GM23248 (cell line): ENCODE data around the gene OR10AG1. TPM values are rescaled to one million over a fixed set of nuclear protein-coding genes. Genes with fewer than 3 reads are reported as not detected.

Experiments used
- DNase-seq: peaks from one replicate; pipeline ENCODE4 v3.0.0-alpha.2; 2015
- H2AFZ ChIP-seq: fragments of 200-600 bp; sonication (generic); 2 replicates; pipeline ENCODE4 v1.6.1; 2016; ENCODE audit warnings: antibody characterized with exemption
- H3F3A ChIP-seq: fragments of 200-600 bp; sonication (generic); 2 replicates; pipeline ENCODE4 v1.6.1; 2016; ENCODE audit warnings: mild to moderate bottlenecking, antibody characterized with exemption, mixed run types; ENCODE audit not compliant: insufficient read depth
- H3K27ac ChIP-seq: fragments of 200-600 bp; sonication (generic); 2 replicates; pipeline ENCODE4 v1.5.1; 2016; ENCODE audit warnings: mild to moderate bottlenecking
- H3K27me3 ChIP-seq: fragments of 200-600 bp; sonication (generic); replicated peaks from 2 replicates; pipeline ENCODE4 v1.6.1; 2016; ENCODE audit warnings: mild to moderate bottlenecking; ENCODE audit not compliant: insufficient read depth
- H3K36me3 ChIP-seq: fragments of 200-600 bp; sonication (generic); 2 replicates; pipeline ENCODE4 v1.6.1; 2016; ENCODE audit warnings: low read depth, mild to moderate bottlenecking
- H3K4me1 ChIP-seq: fragments of 200-600 bp; sonication (generic); 2 replicates; pipeline ENCODE4 v1.6.1; 2016; ENCODE audit warnings: mild to moderate bottlenecking; ENCODE audit not compliant: insufficient read depth
- H3K4me2 ChIP-seq: fragments of 200-600 bp; sonication (generic); one replicate; pipeline ENCODE4 v1.6.1; 2016; ENCODE audit warnings: mild to moderate bottlenecking; ENCODE audit not compliant: unreplicated experiment
- H3K4me3 ChIP-seq: fragments of 200-600 bp; sonication (generic); 2 replicates; pipeline ENCODE4 v1.5.1; 2016; ENCODE audit warnings: mild to moderate bottlenecking
- H3K79me2 ChIP-seq: fragments of 200-600 bp; sonication (generic); 2 replicates; pipeline ENCODE4 v1.6.1; 2016; ENCODE audit warnings: mild to moderate bottlenecking; ENCODE audit not compliant: insufficient read depth
- H3K9ac ChIP-seq: fragments of 200-600 bp; sonication (generic); 2 replicates; pipeline ENCODE4 v1.6.1; 2016; ENCODE audit warnings: mild to moderate bottlenecking
- H3K9me2 ChIP-seq: fragments of 200-600 bp; sonication (generic); 2 replicates; pipeline ENCODE4 v1.6.1; 2016; ENCODE audit warnings: mixed run types, mild to moderate bottlenecking, moderate library complexity; ENCODE audit not compliant: insufficient read depth
- H3K9me3 ChIP-seq: fragments of 200-600 bp; sonication (generic); one replicate; pipeline ENCODE4 v1.6.1; 2017; ENCODE audit warnings: low read depth
- H4K20me1 ChIP-seq: fragments of 200-600 bp; sonication (generic); 2 replicates; pipeline ENCODE4 v1.6.0; 2016; ENCODE audit not compliant: insufficient read depth
- EZH2 ChIP-seq: fragments of 200-600 bp; sonication (generic); IDR thresholded peaks from 2 replicates; pipeline ENCODE4 v1.6.1; 2018; ENCODE audit warnings: antibody characterized with exemption, mild to moderate bottlenecking; ENCODE audit not compliant: insufficient read depth, poor library complexity, severe bottlenecking
- EZH2phosphoT487 ChIP-seq: fragments of 200-600 bp; sonication (generic); IDR thresholded peaks from 2 replicates; pipeline ENCODE4 v1.6.1; 2018; ENCODE audit warnings: antibody characterized with exemption, moderate library complexity, mild to moderate bottlenecking, low read depth; ENCODE audit not compliant: insufficient read depth
- WGBS, 2 experiments: methylation state at CpG; one replicate each; pipeline ENCODE4 v1.1.6; 2015 to 2017; ENCODE audit warnings: low lambda C conversion rate in 2 of 2, low coverage in 1 of 2; ENCODE audit errors: missing lambda C conversion rate in 2 of 2; 5-methylcytosine and 5-hydroxymethylcytosine counted together
- in situ Hi-C: fragments of 300-500 bp; cut with MboI; formaldehyde crosslinking; loops from 2 replicates; pipeline ENCODE4 v1.15.0; 2020
- polyA plus RNA-seq: library from polyadenylated mRNA; unstranded; fragments of >200 nt; fragmentation: Nextera tagmentation; extraction: Ambion mirVana; gene quantifications from 2 replicates; pipeline ENCODE4 v1.2.1, GENCODE V29; 2016
- total RNA-seq: library from RNA; depleted of rRNA; stranded (reverse); fragments of >200 nt; shearing (Covaris generic); gene quantifications from 2 replicates; pipeline ENCODE4 v1.2.3, GENCODE V29; 2014; rRNA removed

Gene OR10AG1, protein sequence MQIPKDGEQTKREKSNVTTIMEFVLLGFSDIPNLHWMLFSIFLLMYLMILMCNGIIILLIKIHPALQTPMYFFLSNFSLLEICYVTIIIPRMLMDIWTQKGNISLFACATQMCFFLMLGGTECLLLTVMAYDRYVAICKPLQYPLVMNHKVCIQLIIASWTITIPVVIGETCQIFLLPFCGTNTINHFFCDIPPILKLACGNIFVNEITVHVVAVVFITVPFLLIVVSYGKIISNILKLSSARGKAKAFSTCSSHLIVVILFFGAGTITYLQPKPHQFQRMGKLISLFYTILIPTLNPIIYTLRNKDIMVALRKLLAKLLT
- total RNA-seq (not detected in 2 replicates), polyA plus RNA-seq (not detected in 2 replicates)

DNA sequence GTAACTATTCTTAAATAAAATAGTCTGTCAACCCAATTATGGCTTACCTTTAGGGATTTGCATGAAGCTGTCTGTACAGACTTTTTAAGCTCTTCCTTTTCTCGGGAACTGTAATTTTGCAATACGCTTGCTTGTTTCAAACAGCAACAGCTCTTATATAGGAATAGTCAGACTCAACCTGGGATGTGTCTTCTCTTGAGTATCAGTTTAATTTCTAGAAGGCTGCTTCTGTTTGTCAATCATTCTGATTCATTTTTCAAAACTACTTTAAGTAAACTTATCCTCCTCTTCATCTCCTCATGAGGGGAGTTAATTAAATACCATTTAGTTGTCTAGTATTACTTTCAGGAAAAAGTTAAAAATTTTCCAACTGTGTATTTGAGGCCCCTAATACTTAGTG is at the start of gene OR10AG1:
Gene OR10AG1 (minus strand): TSS at position 101 of the 400 bp plus-strand sequence. CDS start 38 bp downstream, at position 63.
- Histone ChIP-seq H3K4me2 (no peak within 1 kb of the TSS), H3K27ac (no peak within 1 kb of the TSS), H4K20me1 (no peaks in the 10 kb centered on the region), H3K79me2 (no peaks in the 10 kb centered on the region), H3K27me3 (no peaks in the 10 kb centered on the region), H3K4me1 (no peaks in the 10 kb centered on the region), H3F3A (no peaks in the 10 kb centered on the region), H3K9ac (no peak within 1 kb of the TSS), H3K9me2 (no peaks in the 10 kb centered on the region; the same call in 1 of the 2 replicates), H3K9me3 (no peaks in the 10 kb centered on the region), H2AFZ (no peak within 1 kb of the TSS), H3K36me3 (no peaks in the 10 kb centered on the region), H3K4me3 (no peak within 1 kb of the TSS)
- TF ChIP-seq EZH2phosphoT487 (no peak), EZH2 (no peak)
- DNase-seq = no peak
- in situ Hi-C loops = no loop called here
- WGBS, 2 experiments = 29 to 32% methylated on average over 2 of the region's 2 CpGs

DNA sequence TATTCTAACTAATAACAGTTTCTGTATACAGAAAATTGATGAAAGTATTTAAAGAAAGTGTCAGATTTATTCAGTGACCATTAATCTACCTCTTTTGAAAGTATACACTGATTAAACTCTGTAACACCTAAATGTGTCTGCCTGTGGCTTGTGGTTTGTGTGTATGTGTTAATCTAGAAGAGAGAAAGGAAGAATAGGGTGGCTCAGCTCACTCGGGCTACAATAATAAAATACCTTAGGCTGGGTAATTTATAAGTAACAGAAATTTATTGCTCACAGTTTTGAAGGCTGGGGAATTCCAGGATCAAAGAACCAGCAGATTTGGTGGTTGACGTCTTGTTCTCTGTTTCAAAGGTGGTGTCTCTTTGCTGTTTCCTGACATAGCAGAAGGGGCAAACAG is 44.1 kb upstream of the OR10AG1 start:
- Histone ChIP-seq H3K9ac (no peak overlapping the region), H3K4me2 (no peak overlapping the region), H3K79me2 (no peaks in the 10 kb centered on the region), H3F3A (no peaks in the 10 kb centered on the region), H3K36me3 (no peaks in the 10 kb centered on the region), H2AFZ (no peak overlapping the region), H4K20me1 (no peaks in the 10 kb centered on the region), H3K27ac (no peak overlapping the region), H3K4me3 (no peak overlapping the region), H3K4me1 (no peaks in the 10 kb centered on the region), H3K9me2 (no peaks in the 10 kb centered on the region), H3K9me3 (no peaks in the 10 kb centered on the region), H3K27me3 (no peaks in the 10 kb centered on the region)
- no peak for TF ChIP-seq EZH2phosphoT487
- no peak for TF ChIP-seq EZH2
- in situ Hi-C loops = no loop called here
- DNase-seq = no peak
- WGBS, 2 experiments = 0 to 5% methylated on average over 2 of the region's 2 CpGs

DNA sequence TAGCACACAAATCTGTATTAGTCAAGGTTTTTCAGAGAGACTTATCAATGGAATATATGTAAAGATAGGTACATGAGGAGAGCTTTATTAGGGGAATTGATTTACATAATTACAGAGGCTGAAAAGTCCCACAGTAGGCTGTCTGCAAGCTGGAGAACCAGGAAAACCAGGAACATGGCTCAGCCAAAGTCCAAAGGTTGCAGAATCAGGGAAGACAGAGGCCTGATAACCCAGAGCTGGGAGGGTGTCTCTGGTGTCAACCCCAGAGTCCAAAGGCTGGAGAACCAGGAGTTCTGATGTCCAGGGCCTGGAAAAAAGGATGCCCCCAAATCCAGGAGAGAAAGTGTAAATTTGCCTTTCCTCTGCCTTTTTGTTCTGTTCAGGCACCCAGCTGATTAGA is 41.0 kb upstream of the OR10AG1 start:
- Histone ChIP-seq H3K4me3 (no peak overlapping the region), H3K4me2 (no peak overlapping the region), H4K20me1 (no peaks in the 10 kb centered on the region), H3K9me2 (no peaks in the 10 kb centered on the region), H3K36me3 (no peaks in the 10 kb centered on the region), H3K9ac (no peak overlapping the region), H3K79me2 (no peaks in the 10 kb centered on the region), H3K27ac (no peak overlapping the region), H3K27me3 (no peaks in the 10 kb centered on the region), H3F3A (no peaks in the 10 kb centered on the region), H3K4me1 (no peaks in the 10 kb centered on the region), H3K9me3 (no peaks in the 10 kb centered on the region), H2AFZ (no peak overlapping the region)
- no peak for DNase-seq
- no peak for TF ChIP-seq EZH2phosphoT487
- TF ChIP-seq EZH2 = no peak
- in situ Hi-C loops = no loop called here

DNA sequence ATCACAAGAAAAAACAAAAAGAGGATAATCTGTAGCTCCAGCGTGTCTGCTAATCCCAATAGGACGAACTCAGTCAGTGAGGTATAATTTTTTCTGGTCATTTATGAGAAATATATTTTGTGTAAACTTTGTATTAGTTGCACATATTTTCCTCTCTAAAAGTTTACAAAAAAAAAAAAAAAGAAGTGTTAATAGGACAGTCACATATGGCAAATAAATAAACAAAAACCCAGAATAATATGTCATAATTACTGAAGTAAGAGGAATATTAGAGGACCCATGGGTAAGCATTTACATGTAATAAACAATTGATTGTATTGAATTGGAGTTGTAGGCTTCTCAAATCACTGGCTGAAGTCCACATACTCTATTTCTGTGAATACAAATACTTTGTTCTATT is 24.8 kb upstream of the OR10AG1 start, which contains the start of gene OR5F1:
Gene OR5F1 (minus strand): TSS at position 101 of the 400 bp plus-strand sequence. CDS start 0 bp downstream, at position 101.
- H3K9me2 ChIP-seq = no peaks in the 10 kb centered on the region
- in situ Hi-C loops = no loop called here
- H3K4me1 ChIP-seq = no peaks in the 10 kb centered on the region
- H3K27me3 ChIP-seq = no peaks in the 10 kb centered on the region
- DNase-seq = no peak
- H3K9ac ChIP-seq = no peak within 1 kb of the TSS
- TF ChIP-seq EZH2phosphoT487 (no peak), EZH2 (no peak)
- no peaks in the 10 kb centered on the region for H4K20me1 ChIP-seq
- H3F3A ChIP-seq = no peaks in the 10 kb centered on the region
- no peak within 1 kb of the TSS for H3K4me3 ChIP-seq
- H3K79me2 ChIP-seq = no peaks in the 10 kb centered on the region
- WGBS, 2 experiments = 4 to 6% methylated on average over 2 of the region's 2 CpGs
- no peak within 1 kb of the TSS for H3K27ac ChIP-seq
- no peaks in the 10 kb centered on the region for H3K9me3 ChIP-seq
- no peaks in the 10 kb centered on the region for H3K36me3 ChIP-seq
- no peak within 1 kb of the TSS for H3K4me2 ChIP-seq
- H2AFZ ChIP-seq = no peak within 1 kb of the TSS
